ENCODE results near the gene BRAP.
"Not testable (repeated sequence)": the region's sequence is repeated elsewhere in the genome, so short reads cannot be mapped to it uniquely, and the experiment has no call there.

DNA sequence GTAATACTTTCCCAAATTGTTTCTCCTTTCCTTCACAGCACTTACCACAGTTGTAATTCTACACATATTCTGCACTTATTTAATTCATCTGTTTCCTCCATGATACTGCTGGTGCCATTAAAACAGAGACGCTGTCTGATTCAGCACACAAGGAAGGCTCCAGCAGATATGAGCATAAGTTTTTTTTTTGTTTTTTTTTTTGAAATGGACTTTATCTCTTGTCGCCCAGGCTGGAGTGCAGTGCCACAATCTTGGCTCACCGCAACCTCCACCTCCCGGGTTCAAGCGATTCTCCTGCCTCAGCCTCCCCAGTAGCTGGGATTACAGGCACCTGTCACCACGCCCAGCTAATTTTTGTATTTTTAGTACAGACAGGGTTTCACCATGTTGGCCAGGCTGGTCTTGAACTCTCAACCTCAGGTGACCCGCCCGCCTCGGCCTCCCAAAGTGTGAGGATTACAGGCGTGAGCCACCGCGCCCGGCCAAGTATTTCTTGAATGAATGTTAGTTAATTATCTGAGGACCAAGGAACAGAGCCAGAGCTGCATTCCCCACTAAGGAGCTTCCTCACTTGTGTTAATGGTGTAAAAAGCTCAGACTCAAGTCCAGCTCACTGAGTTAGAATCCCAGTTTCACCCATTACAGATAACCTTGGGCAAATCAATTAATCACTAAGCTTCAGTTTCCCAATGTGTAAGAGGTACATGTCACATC, 1.1 kb downstream of the BRAP start:
- TF ChIP-seq, protein P1, sequence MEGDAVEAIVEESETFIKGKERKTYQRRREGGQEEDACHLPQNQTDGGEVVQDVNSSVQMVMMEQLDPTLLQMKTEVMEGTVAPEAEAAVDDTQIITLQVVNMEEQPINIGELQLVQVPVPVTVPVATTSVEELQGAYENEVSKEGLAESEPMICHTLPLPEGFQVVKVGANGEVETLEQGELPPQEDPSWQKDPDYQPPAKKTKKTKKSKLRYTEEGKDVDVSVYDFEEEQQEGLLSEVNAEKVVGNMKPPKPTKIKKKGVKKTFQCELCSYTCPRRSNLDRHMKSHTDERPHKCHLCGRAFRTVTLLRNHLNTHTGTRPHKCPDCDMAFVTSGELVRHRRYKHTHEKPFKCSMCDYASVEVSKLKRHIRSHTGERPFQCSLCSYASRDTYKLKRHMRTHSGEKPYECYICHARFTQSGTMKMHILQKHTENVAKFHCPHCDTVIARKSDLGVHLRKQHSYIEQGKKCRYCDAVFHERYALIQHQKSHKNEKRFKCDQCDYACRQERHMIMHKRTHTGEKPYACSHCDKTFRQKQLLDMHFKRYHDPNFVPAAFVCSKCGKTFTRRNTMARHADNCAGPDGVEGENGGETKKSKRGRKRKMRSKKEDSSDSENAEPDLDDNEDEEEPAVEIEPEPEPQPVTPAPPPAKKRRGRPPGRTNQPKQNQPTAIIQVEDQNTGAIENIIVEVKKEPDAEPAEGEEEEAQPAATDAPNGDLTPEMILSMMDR (conservative IDR thresholded peaks at IDR 0.05) = not testable (repeated sequence)
- TF ChIP-seq ZFX (IDR thresholded peaks at IDR 0.05) = not testable (repeated sequence)
